Measurements from ENCODE around the gene IQSEC3.
"Not testable (repeated sequence)": the region's sequence is repeated elsewhere in the genome, so short reads cannot be mapped to it uniquely, and the experiment has no call there.

IQSEC3 gene

GRCh38 chr12:66428-66781 lies at the start of gene IQSEC3:
Gene IQSEC3 (plus strand): TSS chr12:66767. CDS start chr12:66883, 116 bp downstream.
- DNase-seq (ENCODE audit: low read depth in 2 of 2, low spot score in 1 of 2), result not testable (repeated sequence)

DNA sequence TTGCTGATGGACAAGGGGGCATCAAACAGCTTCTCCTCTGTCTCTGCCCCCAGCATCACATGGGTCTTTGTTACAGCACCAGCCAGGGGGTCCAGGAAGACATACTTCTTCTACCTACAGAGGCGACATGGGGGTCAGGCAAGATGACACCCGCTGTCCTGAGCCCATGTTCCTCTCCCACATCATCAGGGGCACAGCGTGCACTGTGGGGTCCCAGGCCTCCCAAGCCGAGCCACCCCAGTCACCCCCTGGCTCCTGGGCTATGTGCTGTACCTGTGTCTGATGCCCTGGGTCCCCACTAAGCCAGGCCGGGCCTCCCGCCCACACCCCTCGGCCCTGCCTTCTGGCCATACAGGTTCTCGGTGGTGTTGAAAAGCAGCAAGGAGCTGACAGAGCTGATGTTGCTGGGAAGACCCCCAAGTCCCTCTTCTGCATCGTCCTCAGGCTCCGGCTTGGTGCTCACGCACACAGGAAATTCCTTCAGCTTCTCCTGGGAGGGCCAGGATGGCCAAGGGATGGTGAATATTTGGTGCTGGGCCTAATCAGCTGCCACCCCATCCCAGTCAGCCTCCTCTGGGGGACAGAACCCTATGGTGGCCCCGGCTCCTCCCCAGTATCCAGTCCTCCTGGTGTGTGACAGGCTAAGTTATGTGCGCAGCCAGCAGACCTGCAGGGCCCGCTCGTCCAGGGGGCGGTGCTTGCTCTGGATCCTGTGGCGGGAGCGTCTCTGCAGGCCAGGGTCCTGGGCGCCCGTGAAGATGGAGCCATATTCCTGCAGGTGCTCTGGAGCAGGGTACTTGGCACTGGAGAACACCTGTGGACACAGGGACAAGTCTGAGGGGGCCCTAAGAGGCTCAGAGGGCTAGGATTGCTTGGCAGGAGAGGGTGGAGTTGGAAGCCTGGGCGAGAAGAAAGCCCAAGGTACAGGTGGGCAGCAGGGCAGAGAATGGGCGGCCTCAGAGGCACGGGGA lies 48.9 kb upstream of the IQSEC3 start:
- DNase-seq (ENCODE audit: low read depth in 2 of 2, low spot score in 1 of 2), result not testable (repeated sequence)

DNA sequence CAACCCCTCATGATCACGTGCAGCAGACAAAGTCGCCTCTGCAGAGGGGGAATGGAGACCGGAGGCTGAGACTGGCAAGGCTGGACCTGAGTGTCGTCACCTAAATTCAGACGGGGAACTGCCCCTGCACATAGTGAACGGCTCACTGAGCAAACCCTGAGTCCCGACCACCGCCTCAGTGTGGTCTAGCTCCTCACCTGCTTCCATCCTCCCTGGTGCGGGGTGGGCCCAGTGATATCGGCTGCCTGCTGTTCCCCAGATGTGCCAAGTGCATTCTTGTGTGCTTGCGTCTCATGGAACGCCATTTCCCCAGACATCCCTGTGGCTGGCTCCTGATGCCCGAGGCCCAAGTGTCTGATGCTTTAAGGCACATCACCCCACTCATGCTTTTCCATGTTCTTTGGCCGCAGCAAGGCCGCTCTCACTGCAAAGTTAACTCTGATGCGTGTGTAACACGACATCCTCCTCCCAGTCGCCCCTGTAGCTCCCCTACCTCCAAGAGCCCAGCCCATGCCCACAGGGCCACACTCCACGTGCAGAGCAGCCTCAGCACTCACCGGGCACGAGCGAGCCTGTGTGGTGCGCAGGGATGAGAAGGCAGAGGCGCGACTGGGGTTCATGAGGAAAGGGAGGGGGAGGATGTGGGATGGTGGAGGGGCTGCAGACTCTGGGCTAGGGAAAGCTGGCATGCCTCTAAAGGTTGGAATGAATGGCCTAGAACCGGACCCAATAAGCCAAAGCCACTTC lies 47.6 kb upstream of the IQSEC3 start:
- DNase-seq (ENCODE audit: low read depth in 2 of 2, low spot score in 1 of 2), result not testable (repeated sequence)

DNA sequence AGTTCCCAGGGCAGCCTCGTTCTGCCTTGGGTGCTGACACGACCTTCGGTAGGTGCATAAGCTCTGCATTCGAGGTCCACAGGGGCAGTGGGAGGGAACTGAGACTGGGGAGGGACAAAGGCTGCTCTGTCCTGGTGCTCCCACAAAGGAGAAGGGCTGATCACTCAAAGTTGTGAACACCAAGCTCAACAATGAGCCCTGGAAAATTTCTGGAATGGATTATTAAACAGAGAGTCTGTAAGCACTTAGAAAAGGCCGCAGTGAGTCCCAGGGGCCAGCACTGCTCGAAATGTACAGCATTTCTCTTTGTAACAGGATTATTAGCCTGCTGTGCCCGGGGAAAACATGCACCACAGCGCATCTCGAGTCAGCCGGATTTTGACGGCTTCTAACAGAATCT lies 46.7 kb upstream of the IQSEC3 start:
- DNase-seq (ENCODE audit: low read depth in 2 of 2, low spot score in 1 of 2), result not testable (repeated sequence)

DNA sequence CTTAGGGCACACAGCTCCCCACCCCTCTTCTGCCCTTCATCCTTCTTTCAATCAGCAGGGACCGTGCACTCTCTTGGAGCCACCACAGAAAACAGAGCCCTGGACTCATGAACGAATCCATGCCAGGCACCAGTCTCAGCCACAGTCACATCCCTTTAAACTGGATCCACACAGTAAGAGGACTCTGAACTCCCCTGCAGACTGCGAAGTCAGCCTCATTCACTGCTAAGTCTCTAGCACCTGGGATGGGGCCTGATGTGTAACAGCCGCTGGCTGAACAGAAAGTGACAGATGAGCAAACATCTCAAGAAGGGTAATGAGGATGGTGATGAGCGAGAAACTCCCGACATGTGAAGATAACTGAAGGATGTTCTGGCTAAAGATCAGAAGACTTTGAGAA lies 45.8 kb upstream of the IQSEC3 start:
- no peak for DNase-seq (ENCODE audit: low read depth in 2 of 2, low spot score in 1 of 2)

GRCh38 chr12:21301-22189 lies 45.0 kb upstream of the IQSEC3 start:
- DNase-seq (ENCODE audit: low read depth in 2 of 2, low spot score in 1 of 2), result no peak

DNA sequence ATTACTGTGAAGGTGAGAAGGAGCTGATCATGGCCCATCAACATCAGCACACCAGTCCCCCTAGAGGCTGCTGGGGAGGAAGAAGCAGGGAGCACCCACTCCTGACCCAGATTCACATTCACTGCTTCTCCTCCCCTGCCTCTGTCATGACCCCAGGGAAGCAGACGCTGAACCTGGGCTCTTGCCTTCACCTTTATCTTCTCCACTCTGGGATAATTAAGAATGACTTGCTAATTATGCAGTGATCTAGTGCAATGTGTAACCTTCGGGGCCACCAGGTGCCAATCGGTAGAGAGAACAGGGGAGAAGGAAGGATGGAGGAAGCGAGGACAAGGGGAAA lies 44.4 kb upstream of the IQSEC3 start:
- DNase-seq (ENCODE audit: low read depth in 2 of 2, low spot score in 1 of 2), result no peak

GRCh38 chr12:22530-23201 lies 43.9 kb upstream of the IQSEC3 start:
- no peak for DNase-seq (ENCODE audit: low read depth in 2 of 2, low spot score in 1 of 2)

GRCh38 chr12:27904-28303 lies 38.7 kb upstream of the IQSEC3 start:
- DNase-seq (ENCODE audit: low read depth in 2 of 2, low spot score in 1 of 2), result not testable (repeated sequence)

DNA sequence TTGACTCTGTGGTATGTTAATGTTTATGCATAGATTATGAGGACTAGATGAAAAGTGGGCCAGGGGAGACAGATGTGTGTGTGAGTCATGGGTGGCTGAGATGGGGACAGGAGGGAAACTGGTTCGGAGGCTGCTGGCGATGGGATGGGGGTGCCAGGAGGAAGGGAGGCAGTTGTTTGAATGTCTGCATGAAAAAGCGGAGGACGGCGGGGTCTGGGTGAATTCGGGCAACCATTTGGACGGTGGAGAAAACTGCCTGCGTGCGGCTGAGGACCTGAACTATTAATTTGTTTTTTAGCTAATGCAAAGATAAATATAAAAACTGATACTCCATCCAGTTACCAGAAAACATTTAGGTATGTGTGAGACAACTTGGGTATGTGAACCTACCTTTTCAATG lies 27.8 kb upstream of the IQSEC3 start:
- not testable (repeated sequence) for DNase-seq (ENCODE audit: low read depth in 2 of 2, low spot score in 1 of 2)

DNA sequence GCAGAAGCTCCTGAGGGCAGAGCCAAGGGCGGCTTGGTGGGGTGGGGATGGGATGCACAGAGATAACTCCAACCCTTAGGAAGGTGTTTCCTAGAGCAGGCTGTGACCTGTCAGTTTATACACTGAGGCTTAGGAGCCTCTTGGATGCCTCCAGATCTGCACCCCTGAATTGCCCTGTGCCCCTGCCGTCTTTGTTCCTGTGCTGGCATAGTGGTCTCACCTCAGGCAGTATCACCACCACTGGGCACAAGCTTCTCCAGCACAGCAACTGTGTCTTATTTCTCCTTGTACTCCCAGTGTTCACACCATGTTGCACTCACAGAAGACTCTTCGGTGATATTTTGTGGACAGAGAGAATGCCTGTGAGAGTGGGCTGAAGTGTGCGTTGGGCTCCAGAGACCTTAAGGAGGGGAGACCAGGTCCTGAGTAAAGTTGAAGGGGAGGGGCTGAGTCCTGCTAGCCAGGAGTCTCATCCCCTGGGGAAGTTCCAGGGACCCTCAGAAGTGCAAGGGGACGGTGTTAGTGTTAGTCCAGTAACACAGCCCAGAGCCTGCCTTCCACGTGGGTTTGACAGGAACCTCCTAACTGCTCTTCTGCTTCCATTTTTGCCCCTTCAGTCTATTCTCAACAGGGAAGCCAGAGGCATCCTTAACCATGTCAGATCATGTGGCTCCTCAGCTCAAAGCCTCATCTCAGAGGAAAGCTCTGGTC lies 26.9 kb upstream of the IQSEC3 start:
- DNase-seq (ENCODE audit: low read depth in 2 of 2, low spot score in 1 of 2), result not testable (repeated sequence)

DNA sequence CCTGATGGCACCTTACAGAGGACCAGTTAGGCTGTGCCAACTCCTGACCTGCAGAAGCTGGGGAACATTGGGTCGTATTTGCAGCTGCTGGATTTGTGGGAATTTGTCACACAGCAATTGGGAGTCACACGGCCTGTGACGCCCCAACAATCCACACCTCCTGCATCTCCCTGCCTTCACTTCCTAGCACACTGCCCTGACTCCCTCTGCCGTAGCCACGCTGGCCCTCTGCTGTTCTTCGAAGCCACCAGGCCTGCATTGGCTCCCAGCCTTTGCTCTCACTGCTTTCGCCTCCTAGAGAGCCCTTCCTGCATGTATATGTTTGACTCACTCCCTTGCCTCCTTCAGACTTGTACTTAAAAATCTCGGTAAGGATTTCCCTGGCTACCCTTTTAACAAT lies 22.2 kb upstream of the IQSEC3 start:
- DNase-seq (ENCODE audit: low read depth in 2 of 2, low spot score in 1 of 2), result not testable (repeated sequence)

GRCh38 chr12:45235-45990 lies 21.2 kb upstream of the IQSEC3 start:
- not testable (repeated sequence) for DNase-seq (ENCODE audit: low read depth in 2 of 2, low spot score in 1 of 2)

GRCh38 chr12:45991-46358 lies 20.6 kb upstream of the IQSEC3 start:
- not testable (repeated sequence) for DNase-seq (ENCODE audit: low read depth in 2 of 2, low spot score in 1 of 2)

DNA sequence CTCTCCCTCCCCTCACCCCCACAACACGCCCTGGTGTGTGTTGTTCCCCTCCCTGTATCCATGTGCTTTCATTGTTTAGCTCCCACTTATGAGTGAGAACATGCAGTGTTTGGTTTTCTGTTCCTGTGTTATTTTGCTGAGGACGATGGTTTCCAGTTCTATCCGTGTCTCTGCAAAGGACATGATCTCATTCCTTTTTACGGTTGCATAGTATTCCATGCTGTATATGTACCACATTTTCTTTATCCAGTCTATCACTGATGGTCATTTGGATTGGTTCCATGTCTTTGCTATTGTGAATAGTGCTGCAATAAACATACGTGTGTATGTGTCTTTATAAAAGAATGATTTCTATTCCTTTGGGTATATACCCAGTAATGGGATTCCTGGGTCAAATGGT lies 20.0 kb upstream of the IQSEC3 start:
- not testable (repeated sequence) for DNase-seq (ENCODE audit: low read depth in 2 of 2, low spot score in 1 of 2)

DNA sequence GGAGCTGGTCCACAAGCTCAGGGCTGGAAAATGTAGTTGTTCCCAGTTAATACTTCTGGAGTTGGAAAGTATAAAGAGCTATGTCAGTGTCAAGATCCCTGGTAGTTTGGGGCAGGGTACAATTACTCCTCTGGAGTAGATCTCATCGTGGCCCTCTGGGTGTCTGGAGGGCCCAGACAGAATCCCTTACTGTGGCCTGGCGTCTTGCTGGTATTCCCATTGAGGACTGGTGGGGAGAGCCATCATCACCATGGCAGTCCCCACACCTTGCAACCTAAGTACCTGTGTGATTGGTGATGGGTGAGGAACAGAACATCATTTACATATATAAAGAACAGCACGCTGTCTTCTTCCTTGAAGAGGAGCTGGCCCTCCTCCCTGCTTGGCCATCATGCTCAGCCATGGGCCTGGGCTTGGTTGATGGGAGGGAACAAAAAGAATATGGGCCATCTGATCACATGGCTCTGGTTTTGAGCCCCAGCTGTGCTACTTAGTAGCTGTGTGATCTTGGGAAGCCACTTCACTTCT lies 18.8 kb upstream of the IQSEC3 start:
- not testable (repeated sequence) for DNase-seq (ENCODE audit: low read depth in 2 of 2, low spot score in 1 of 2)

DNA sequence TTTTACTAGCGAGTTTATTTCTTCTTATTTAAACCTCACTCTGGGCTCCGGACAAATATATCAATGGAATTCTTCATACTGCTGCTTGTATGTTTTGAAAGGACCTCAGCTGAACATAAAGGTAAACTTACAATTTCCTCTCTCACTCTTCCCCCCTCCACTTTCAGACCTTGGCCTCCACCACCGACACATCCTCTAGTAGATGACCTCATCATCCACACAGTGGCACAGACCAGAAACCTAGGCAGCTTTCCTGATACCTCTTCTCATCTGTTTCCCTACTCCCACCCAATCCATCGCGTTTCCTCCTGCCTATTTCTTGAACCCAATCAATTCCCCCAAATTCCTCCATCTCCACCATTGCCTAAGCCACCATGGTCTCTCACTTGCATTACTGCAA lies 17.4 kb upstream of the IQSEC3 start:
- DNase-seq (ENCODE audit: low read depth in 2 of 2, low spot score in 1 of 2), result not testable (repeated sequence)

- DNase-seq (ENCODE audit: low read depth in 2 of 2, low spot score in 1 of 2), result not testable (repeated sequence)
These were observed 15.5 kb upstream of the IQSEC3 start for GRCh38 chr12:51087-51486.

DNA sequence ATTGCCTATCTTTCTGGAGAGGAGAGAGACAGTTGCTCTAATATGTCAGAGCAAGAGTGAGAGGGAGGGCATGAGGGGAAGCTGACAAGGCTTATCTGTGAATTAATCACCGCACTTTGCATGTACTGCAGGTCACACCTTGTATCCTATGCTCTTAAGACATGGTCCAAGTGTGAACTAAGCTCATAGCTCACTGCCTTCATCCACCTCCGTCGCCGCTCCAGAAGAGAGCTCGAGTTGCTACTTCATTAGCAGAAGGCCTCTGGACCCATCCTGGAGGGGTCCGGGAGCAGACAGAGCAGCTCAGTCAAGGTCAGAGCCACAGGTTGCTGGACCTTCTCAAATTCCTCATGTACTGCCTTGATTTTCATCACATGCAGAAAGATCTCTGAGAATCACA lies 14.6 kb upstream of the IQSEC3 start:
- not testable (repeated sequence) for DNase-seq (ENCODE audit: low read depth in 2 of 2, low spot score in 1 of 2)
